IMR-90 (cell line): ENCODE results near the gene GNAI3. TPM values are rescaled to one million over a fixed set of nuclear protein-coding genes. Genes with fewer than 3 reads are reported as not detected.

Experiments
- ATAC-seq: fragments of 200-7000 bp; cut with Tn5 transposase; 2 replicates; pipeline ENCODE4 v1.9.1; 2020; ENCODE audit warnings: low read depth, mild to moderate bottlenecking, moderate library complexity
- BruUV-seq: library from RNA; stranded (reverse); fragments of 400-500 nt; replicated peaks from 2 replicates; lab custom pipeline; 2021; lab: Mats Ljungman, UMichigan
- CTCF ChIA-PET: fragments of 300-600 bp; formaldehyde crosslinking; extraction: SDS; loops from one replicate; lab custom pipeline; 2021; ENCODE audit warnings: antibody characterized with exemption; lab: Yijun Ruan, JAX
- POLR2A ChIA-PET: fragments of 300-600 bp; sonication (Branson Sonifier 250); formaldehyde crosslinking; loops from one replicate; lab custom pipeline; 2022; ENCODE audit warnings: antibody characterized with exemption; ENCODE audit not compliant: unreplicated experiment; lab: Charles Lee
- DNase-seq: peaks from one replicate; pipeline ENCODE4 v3.0.0; 2013
- H2AFZ ChIP-seq: replicated peaks from 2 replicates; pipeline ENCODE3; 2013; ENCODE audit warnings: low read length, mild to moderate bottlenecking; ENCODE audit not compliant: poor library complexity
- H2AK5ac ChIP-seq: 2 replicates; pipeline ENCODE4 v1.6.1; 2013; ENCODE audit warnings: low read depth, low read length, inconsistent platforms
- H2AK9ac ChIP-seq: replicated peaks from 2 replicates; pipeline ENCODE3; 2013; ENCODE audit warnings: mild to moderate bottlenecking, low read depth, low read length, moderate library complexity; ENCODE audit not compliant: poor library complexity
- H2BK120ac ChIP-seq: 2 replicates; pipeline ENCODE4 v1.6.1; 2013; ENCODE audit warnings: low read depth, low read length, inconsistent platforms
- H2BK15ac ChIP-seq: 3 replicates; pipeline ENCODE4 v1.6.1; 2013; ENCODE audit warnings: low read depth, low read length, inconsistent platforms
- H2BK20ac ChIP-seq: 2 replicates; pipeline ENCODE4 v1.6.1; 2013; ENCODE audit warnings: low read depth, mild to moderate bottlenecking, inconsistent platforms, low read length, moderate library complexity
- H2BK5ac ChIP-seq: 2 replicates; pipeline ENCODE4 v1.6.1; 2013; ENCODE audit warnings: mild to moderate bottlenecking, low read depth, low read length, inconsistent platforms; ENCODE audit not compliant: poor library complexity, severe bottlenecking
- H3K14ac ChIP-seq: replicated peaks from 2 replicates; pipeline ENCODE4 v1.6.1; 2013; ENCODE audit warnings: low read depth, low read length, inconsistent platforms
- H3K18ac ChIP-seq: 2 replicates; pipeline ENCODE4 v1.6.1; 2013; ENCODE audit warnings: low read depth, low read length, control low read depth
- H3K23ac ChIP-seq: 2 replicates; pipeline ENCODE4 v1.6.1; 2013; ENCODE audit warnings: low read depth, low read length, inconsistent platforms
- H3K27ac ChIP-seq: 2 replicates; pipeline ENCODE4 v1.5.1; 2013; ENCODE audit warnings: mild to moderate bottlenecking, control low read depth, low read length; ENCODE audit not compliant: insufficient read depth
- H3K27me3 ChIP-seq: 2 replicates; pipeline ENCODE4 v1.6.1; 2013; ENCODE audit warnings: low read length; ENCODE audit not compliant: control insufficient read depth, insufficient read depth
- H3K36me3 ChIP-seq: 2 replicates; pipeline ENCODE4 v1.6.1; 2013; ENCODE audit warnings: low read length, mixed read lengths; ENCODE audit not compliant: control insufficient read depth, insufficient read depth
- H3K4ac ChIP-seq: 2 replicates; pipeline ENCODE4 v1.6.1; 2013; ENCODE audit warnings: low read depth, low read length, inconsistent platforms
- H3K4me1 ChIP-seq: 2 replicates; pipeline ENCODE4 v1.6.1; 2013; ENCODE audit warnings: low read length, mixed read lengths; ENCODE audit not compliant: control insufficient read depth, insufficient read depth
- H3K4me2 ChIP-seq: 2 replicates; pipeline ENCODE4 v1.6.1; 2013; ENCODE audit warnings: low read depth, mild to moderate bottlenecking, control low read depth, low read length, moderate library complexity
- H3K4me3 ChIP-seq: 2 replicates; pipeline ENCODE4 v1.5.1; 2013; ENCODE audit warnings: low read depth, mild to moderate bottlenecking, control low read depth, low read length, moderate library complexity; ENCODE audit not compliant: insufficient read depth
- H3K56ac ChIP-seq: 2 replicates; pipeline ENCODE4 v1.6.1; 2013; ENCODE audit warnings: low read length, inconsistent platforms; ENCODE audit not compliant: insufficient read depth; ENCODE audit errors: extremely low read depth
- H3K79me1 ChIP-seq, 2 experiments: 2 replicates each; pipeline ENCODE4 v1.6.1; 2013; ENCODE audit warnings: low read length in 2 of 2, inconsistent platforms in 1 of 2, low read depth in 1 of 2
- H3K9ac ChIP-seq: 2 replicates; pipeline ENCODE4 v1.6.1; 2013; ENCODE audit warnings: low read depth, low read length, control low read depth
- H3K9me1 ChIP-seq: 2 replicates; pipeline ENCODE4 v1.6.1; 2013; ENCODE audit warnings: low read length, inconsistent platforms; ENCODE audit not compliant: insufficient read depth
- H3K9me3 ChIP-seq: 2 replicates; pipeline ENCODE4 v1.6.1; 2013; ENCODE audit warnings: low read length; ENCODE audit not compliant: control insufficient read depth, insufficient read depth
- H4K20me1 ChIP-seq: 2 replicates; pipeline ENCODE4 v1.6.1; 2013; ENCODE audit warnings: low read length, inconsistent platforms; ENCODE audit not compliant: insufficient read depth
- H4K5ac ChIP-seq: 2 replicates; pipeline ENCODE4 v1.6.1; 2013; ENCODE audit warnings: mild to moderate bottlenecking, low read depth, low read length, control low read depth
- H4K8ac ChIP-seq, 2 experiments: 2 replicates each; pipeline ENCODE4 v1.6.1; 2013; ENCODE audit warnings: low read depth in 2 of 2, low read length in 2 of 2, control low read depth in 1 of 2, inconsistent platforms in 1 of 2
- H4K91ac ChIP-seq: 2 replicates; pipeline ENCODE4 v1.6.1; 2013; ENCODE audit warnings: low read depth, low read length, inconsistent platforms; ENCODE audit not compliant: insufficient read depth
- BHLHE40 ChIP-seq: fragments of 150-350 bp; IDR thresholded peaks from 2 replicates; pipeline ENCODE4 v1.6.1; 2016; ENCODE audit warnings: mild to moderate bottlenecking, low read depth, low read length
- CEBPB ChIP-seq: IDR thresholded peaks from 2 replicates; pipeline ENCODE4 v1.6.1; 2012; ENCODE audit warnings: low read depth, low read length, improper control_type of control experiment
- CHD1 ChIP-seq: IDR thresholded peaks from 2 replicates; pipeline ENCODE4 v1.6.1; 2012; ENCODE audit warnings: low read depth, low read length, improper control_type of control experiment
- CTCF ChIP-seq: conservative IDR thresholded peaks from 2 replicates; pipeline ENCODE4 v1.5.1; 2012; ENCODE audit warnings: mild to moderate bottlenecking, low read depth, low read length, improper control_type of control experiment
- ELK1 ChIP-seq: fragments of 150-350 bp; IDR thresholded peaks from 2 replicates; pipeline ENCODE4 v1.6.1; 2016; ENCODE audit warnings: low read depth, mild to moderate bottlenecking, low read length, moderate library complexity, borderline replicate concordance
- FOS ChIP-seq: fragments of 150-350 bp; IDR thresholded peaks from 2 replicates; pipeline ENCODE4 v1.6.1; 2016; ENCODE audit warnings: low read depth, low read length
- MAZ ChIP-seq: IDR thresholded peaks from 2 replicates; pipeline ENCODE4 v1.6.1; 2012; ENCODE audit warnings: low read depth, mild to moderate bottlenecking, low read length, improper control_type of control experiment, moderate library complexity, borderline replicate concordance
- POLR2A ChIP-seq: IDR thresholded peaks from 2 replicates; pipeline ENCODE4 v1.6.1; 2012; ENCODE audit warnings: mild to moderate bottlenecking, low read depth, low read length
- RAD21 ChIP-seq: IDR thresholded peaks from 2 replicates; pipeline ENCODE4 v1.6.1; 2012; ENCODE audit warnings: low read length, improper control_type of control experiment
- RCOR1 ChIP-seq: IDR thresholded peaks from 2 replicates; pipeline ENCODE4 v1.6.1; 2012; ENCODE audit warnings: mild to moderate bottlenecking, low read length, improper control_type of control experiment; ENCODE audit not compliant: insufficient replicate concordance
- RFX5 ChIP-seq: IDR thresholded peaks from 2 replicates; pipeline ENCODE4 v1.8.0; 2012; ENCODE audit warnings: low read depth, mild to moderate bottlenecking, low read length, moderate library complexity
- SMC3 ChIP-seq: fragments of 150-350 bp; IDR thresholded peaks from 2 replicates; pipeline ENCODE4 v1.6.1; 2016; ENCODE audit warnings: low read depth, mild to moderate bottlenecking, antibody characterized with exemption, low read length, moderate library complexity
- USF2 ChIP-seq: fragments of 150-350 bp; IDR thresholded peaks from 2 replicates; pipeline ENCODE4 v1.6.1; 2017; ENCODE audit warnings: mild to moderate bottlenecking, antibody characterized with exemption, low read length, low read depth
- WGBS, 2 experiments: methylation state at CpG; one replicate each; pipeline versions ENCODE4 v1.1.5 to v1.1.7; 2013; ENCODE audit warnings: missing lambda C conversion rate in 2 of 2; ENCODE audit not compliant: insufficient read length in 1 of 2; ENCODE audit errors: extremely low coverage in 2 of 2; 5-methylcytosine and 5-hydroxymethylcytosine counted together
- dilution Hi-C: fragments of 300-500 bp; cut with HindIII; formaldehyde crosslinking; loops from one replicate; pipeline ENCODE4 v1.14.3; 2018; ENCODE audit warnings: low sequenced_read_pairs; ENCODE audit not compliant: unreplicated experiment
- in situ Hi-C: fragments of 300-500 bp; cut with MboI; formaldehyde crosslinking; loops from 3 replicates; pipeline ENCODE4 v1.14.3; 2019; ENCODE audit warnings: low sequenced_read_pairs, inconsistent platforms, mixed read lengths
- intact Hi-C: fragments of 100-400 bp; cut with micrococcal nuclease; formaldehyde crosslinking; loops from 2 replicates; pipeline ENCODE4 v1.10.0; 2022
- polyA plus RNA-seq, 3 experiments: library from polyadenylated mRNA; depleted of rRNA; stranded (reverse); fragments of >200 nt; gene quantifications; 2 replicates each; pipeline ENCODE4 v1.2.3, GENCODE V29; 2012; ENCODE audit warnings: low replicate concordance in 1 of 3
- total RNA-seq: library from RNA; depleted of rRNA; stranded (reverse); fragments of >200 nt; gene quantifications from 2 replicates; pipeline ENCODE4 v1.2.3, GENCODE V29; 2012

Gene GNAI3
- total and polyA plus RNA-seq, 2 of the 4 experiments (the other 2 are of a cell fraction) = 5.9 to 14.9 TPM

- POLR2A ChIA-PET = no interaction called here
- Histone ChIP-seq H2BK15ac (peak overlapping the region; percentile 32), H2BK20ac (peak overlapping the region; percentile 44; the same call in 1 of the 2 replicates), H3K36me3 (no peaks in the 10 kb centered on the region), H2AFZ (peak overlapping the region; percentile 67), H3K4me1 (peaks cover 4% of the 10 kb centered on the region), H3K56ac (peak overlapping the region; percentile 64), H3K9me3 (no peaks in the 10 kb centered on the region), H2AK5ac (peak overlapping the region; percentile 78; the same call in 1 of the 2 replicates), H2AK9ac (peak overlapping the region; percentile 59), H3K27me3 (peaks cover 4% of the 10 kb centered on the region; the same call in 1 of the 2 replicates), H2BK120ac (peak overlapping the region; percentile 29; the same call in 1 of the 2 replicates), H3K27ac (peak overlapping the region; percentile 62; the same call in 1 of the 2 replicates), H3K14ac (peak overlapping the region; percentile 77), H3K4me3 (peak overlapping the region; percentile 12; the same call in 1 of the 2 replicates), H3K9ac (peak overlapping the region; percentile 87), H4K5ac (peak overlapping the region; percentile 98), H3K79me1 (peaks cover 10 to 21% of the 10 kb centered on the region in 2 experiments), H4K8ac (peak overlapping the region; percentile 66 to 95), H4K91ac (peak overlapping the region; percentile 55), H3K4me2 (peak overlapping the region; percentile 97), H3K9me1 (no peaks in the 10 kb centered on the region), H3K23ac (peak overlapping the region; percentile 95), H4K20me1 (peaks cover 24% of the 10 kb centered on the region; the same call in 1 of the 2 replicates), H3K18ac (peak overlapping the region; percentile 49; the same call in 1 of the 2 replicates), H3K4ac (peak overlapping the region; percentile 72), H2BK5ac (peak overlapping the region; percentile 92)
- dilution Hi-C loops (no loop called here), in situ Hi-C loops (loop anchor here (5.0 kb wide), 3 partner anchors 76 to 441 kb away; no protein-coding TSS in a partner anchor), intact Hi-C loops (loop anchor here (1.0 to 5.0 kb wide), 5 partner anchors 94 to 456 kb away; partner anchors contain the start of genes AHCYL1 and CSF1)
- DNase-seq (peak; percentile 86), ATAC-seq (peak; percentile 68)
- no peak for TF ChIP-seq CEBPB
- TF ChIP-seq ELK1 = no peak
- no peak for TF ChIP-seq RFX5
- peak; percentile 92 for TF ChIP-seq SMC3
- TF ChIP-seq RAD21 = peak; percentile 96
- TF ChIP-seq BHLHE40 = no peak
- peak; percentile 95 for TF ChIP-seq CTCF
- no peak for TF ChIP-seq FOS
- TF ChIP-seq USF2 = no peak
- TF ChIP-seq RCOR1 = no peak
- no peak for TF ChIP-seq CHD1
- 0 out of 2 replicates have a peak, but pooled peaks have one; percentile 27 for TF ChIP-seq POLR2A
- peak; percentile 83 for TF ChIP-seq MAZ
- no TSS peak for BruUV-seq
- WGBS, 2 experiments = no CpG with 5 or more reads among the region's 5 CpGs
- CTCF ChIA-PET = interaction anchor here (0.6 to 2.4 kb wide), 14 partner anchors 9 to 438 kb away, joined by 3 to 30 read pairs (median 4); partner anchors contain the start of genes AHCYL1, AMPD2 and GNAT2
Measured at GRCh38 chr1:109546311-109547109, 1.9 kb upstream of the GNAI3 start.
